ENCODE results near the gene AMOT. TPM values are rescaled to one million over a fixed set of nuclear protein-coding genes. Genes with fewer than 3 reads are reported as not detected.

The AMOT gene
- total and polyA plus RNA-seq, 10 of the 15 experiments (the other 5 are each of a cell fraction or from before 2014, with no cell fraction given), result 0.92 to 14.5 (median 2.9) TPM

DNA sequence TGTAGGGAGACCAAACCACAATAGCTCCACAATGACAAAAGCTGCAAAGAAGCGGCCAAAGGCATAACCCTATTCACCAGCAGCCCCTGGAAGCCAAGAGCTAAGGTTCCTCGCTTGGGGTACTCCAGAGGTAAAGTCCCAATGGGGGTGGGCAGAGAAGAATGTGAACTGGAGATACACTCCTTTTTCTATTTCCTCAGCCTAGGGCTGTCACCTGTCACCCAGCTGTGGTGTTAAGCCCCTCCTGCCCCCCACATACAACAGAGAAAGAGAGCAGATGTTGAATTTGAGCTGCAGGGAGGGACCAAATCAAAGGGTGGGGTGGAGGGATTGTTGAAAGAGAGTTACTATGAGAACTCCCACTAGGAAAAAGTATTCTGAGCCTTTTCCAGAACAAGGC, 26.1 kb downstream of the AMOT start:
- intact Hi-C loops (cut with micrococcal nuclease; ENCODE audit: unreplicated experiment) (no loop called here), in situ Hi-C loops (cut with MboI) (no loop called here)
- H3K4me2 ChIP-seq (ENCODE audit: control insufficient read depth, insufficient read depth), result no peak overlapping the region
- no TSS peak for BruUV-seq (replicated peaks)
- H3K79me2 ChIP-seq (ENCODE audit: control insufficient read depth, insufficient read depth, low read length), result no peaks in the 10 kb centered on the region
- FAIRE-seq (no peak), ATAC-seq (no peak), DNase-seq (ENCODE audit: low read depth, low spot score) (no peak)
- ChIA-PET SMC1A (ENCODE audit: uncharacterized antibody, unreplicated experiment) (no interaction called here), POLR2A (no interaction called here), RAD21 (ENCODE audit: unreplicated experiment) (interaction anchor here (0.7 kb wide), 2 partner anchors 9 to 1077 kb away, joined by 3 to 4 read pairs; no protein-coding TSS in a partner anchor), CTCF (no interaction called here)
- H3K9me3 ChIP-seq (replicated peaks; ENCODE audit: control insufficient read depth, insufficient read depth, low read length), result no peaks in the 10 kb centered on the region
- no peaks in the 10 kb centered on the region; a peak in 1 of 4 replicates for H3K36me3 ChIP-seq (ENCODE audit: control insufficient read depth in 2 of 2, insufficient read depth in 2 of 2, low read length in 1 of 2)
- H4K20me1 ChIP-seq (ENCODE audit: control insufficient read depth, insufficient read depth), result no peaks in the 10 kb centered on the region
- no peaks in the 10 kb centered on the region for H3K27me3 ChIP-seq (replicated peaks in 1 of 2; ENCODE audit: control insufficient read depth in 2 of 2, insufficient read depth in 2 of 2, low read length in 1 of 2)
- H2AFZ ChIP-seq (ENCODE audit: control insufficient read depth, low read depth, low read length), result no peak overlapping the region
- no peak overlapping the region for H3K9ac ChIP-seq (ENCODE audit: control insufficient read depth, insufficient read depth, low read length)
- H3K27ac ChIP-seq (ENCODE audit: control insufficient read depth, insufficient read depth), result no peak overlapping the region
- 26% methylated on average over 2 of the region's 2 CpGs for WGBS (ENCODE audit: insufficient coverage, insufficient replicate concordance, low lambda C conversion rate, missing lambda C conversion rate)
- no peaks in the 10 kb centered on the region for H3K4me1 ChIP-seq (ENCODE audit: control insufficient read depth, insufficient read depth, low read length)
- H3K4me3 ChIP-seq, result no peak overlapping the region
- TF ChIP-seq SMARCA5 (IDR thresholded peaks at IDR 0.05), result no peak
- TF ChIP-seq IRF4 (IDR thresholded peaks at IDR 0.05; ENCODE audit: low read depth, low read length), result no peak
- no peak for TF ChIP-seq RB1 (IDR thresholded peaks at IDR 0.05; ENCODE audit: borderline replicate concordance)
- TF ChIP-seq, protein P1, sequence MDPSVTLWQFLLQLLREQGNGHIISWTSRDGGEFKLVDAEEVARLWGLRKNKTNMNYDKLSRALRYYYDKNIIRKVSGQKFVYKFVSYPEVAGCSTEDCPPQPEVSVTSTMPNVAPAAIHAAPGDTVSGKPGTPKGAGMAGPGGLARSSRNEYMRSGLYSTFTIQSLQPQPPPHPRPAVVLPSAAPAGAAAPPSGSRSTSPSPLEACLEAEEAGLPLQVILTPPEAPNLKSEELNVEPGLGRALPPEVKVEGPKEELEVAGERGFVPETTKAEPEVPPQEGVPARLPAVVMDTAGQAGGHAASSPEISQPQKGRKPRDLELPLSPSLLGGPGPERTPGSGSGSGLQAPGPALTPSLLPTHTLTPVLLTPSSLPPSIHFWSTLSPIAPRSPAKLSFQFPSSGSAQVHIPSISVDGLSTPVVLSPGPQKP (IDR thresholded peaks at IDR 0.05; ENCODE audit: low read depth, low read length), result no peak
- TF ChIP-seq CBFB (IDR thresholded peaks at IDR 0.05; ENCODE audit: low read depth), result no peak
- no peak for TF ChIP-seq NBN (IDR thresholded peaks at IDR 0.05)
- TF ChIP-seq, protein P2, sequence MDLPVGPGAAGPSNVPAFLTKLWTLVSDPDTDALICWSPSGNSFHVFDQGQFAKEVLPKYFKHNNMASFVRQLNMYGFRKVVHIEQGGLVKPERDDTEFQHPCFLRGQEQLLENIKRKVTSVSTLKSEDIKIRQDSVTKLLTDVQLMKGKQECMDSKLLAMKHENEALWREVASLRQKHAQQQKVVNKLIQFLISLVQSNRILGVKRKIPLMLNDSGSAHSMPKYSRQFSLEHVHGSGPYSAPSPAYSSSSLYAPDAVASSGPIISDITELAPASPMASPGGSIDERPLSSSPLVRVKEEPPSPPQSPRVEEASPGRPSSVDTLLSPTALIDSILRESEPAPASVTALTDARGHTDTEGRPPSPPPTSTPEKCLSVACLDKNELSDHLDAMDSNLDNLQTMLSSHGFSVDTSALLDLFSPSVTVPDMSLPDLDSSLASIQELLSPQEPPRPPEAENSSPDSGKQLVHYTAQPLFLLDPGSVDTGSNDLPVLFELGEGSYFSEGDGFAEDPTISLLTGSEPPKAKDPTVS (IDR thresholded peaks at IDR 0.05; ENCODE audit: low read depth, low read length), result no peak
- TF ChIP-seq MYB (IDR thresholded peaks at IDR 0.05; ENCODE audit: borderline replicate concordance, low read depth, low read length), result no peak
- TF ChIP-seq RELA (IDR thresholded peaks at IDR 0.05; ENCODE audit: borderline replicate concordance, partially characterized antibody), result no peak
- no peak for TF ChIP-seq HCFC1 (IDR thresholded peaks at IDR 0.05; ENCODE audit: low read length)
- TF ChIP-seq CBX5 (IDR thresholded peaks at IDR 0.05; ENCODE audit: low read depth), result no peak
- no peak for TF ChIP-seq RCOR1 (conservative IDR thresholded peaks at IDR 0.05; ENCODE audit: low read depth, low read length)
- TF ChIP-seq TCF7 (IDR thresholded peaks at IDR 0.05; ENCODE audit: borderline replicate concordance), result no peak
- TF ChIP-seq MEF2A (IDR thresholded peaks at IDR 0.05; ENCODE audit: insufficient read depth, low read depth, low read length), result no peak
- TF ChIP-seq NRF1 (conservative IDR thresholded peaks at IDR 0.05; ENCODE audit: low read depth, low read length), result no peak
- TF ChIP-seq ZNF24 (IDR thresholded peaks at IDR 0.05), result no peak
- no peak for TF ChIP-seq IKZF1 (conservative IDR thresholded peaks at IDR 0.05)
- TF ChIP-seq, protein P3, sequence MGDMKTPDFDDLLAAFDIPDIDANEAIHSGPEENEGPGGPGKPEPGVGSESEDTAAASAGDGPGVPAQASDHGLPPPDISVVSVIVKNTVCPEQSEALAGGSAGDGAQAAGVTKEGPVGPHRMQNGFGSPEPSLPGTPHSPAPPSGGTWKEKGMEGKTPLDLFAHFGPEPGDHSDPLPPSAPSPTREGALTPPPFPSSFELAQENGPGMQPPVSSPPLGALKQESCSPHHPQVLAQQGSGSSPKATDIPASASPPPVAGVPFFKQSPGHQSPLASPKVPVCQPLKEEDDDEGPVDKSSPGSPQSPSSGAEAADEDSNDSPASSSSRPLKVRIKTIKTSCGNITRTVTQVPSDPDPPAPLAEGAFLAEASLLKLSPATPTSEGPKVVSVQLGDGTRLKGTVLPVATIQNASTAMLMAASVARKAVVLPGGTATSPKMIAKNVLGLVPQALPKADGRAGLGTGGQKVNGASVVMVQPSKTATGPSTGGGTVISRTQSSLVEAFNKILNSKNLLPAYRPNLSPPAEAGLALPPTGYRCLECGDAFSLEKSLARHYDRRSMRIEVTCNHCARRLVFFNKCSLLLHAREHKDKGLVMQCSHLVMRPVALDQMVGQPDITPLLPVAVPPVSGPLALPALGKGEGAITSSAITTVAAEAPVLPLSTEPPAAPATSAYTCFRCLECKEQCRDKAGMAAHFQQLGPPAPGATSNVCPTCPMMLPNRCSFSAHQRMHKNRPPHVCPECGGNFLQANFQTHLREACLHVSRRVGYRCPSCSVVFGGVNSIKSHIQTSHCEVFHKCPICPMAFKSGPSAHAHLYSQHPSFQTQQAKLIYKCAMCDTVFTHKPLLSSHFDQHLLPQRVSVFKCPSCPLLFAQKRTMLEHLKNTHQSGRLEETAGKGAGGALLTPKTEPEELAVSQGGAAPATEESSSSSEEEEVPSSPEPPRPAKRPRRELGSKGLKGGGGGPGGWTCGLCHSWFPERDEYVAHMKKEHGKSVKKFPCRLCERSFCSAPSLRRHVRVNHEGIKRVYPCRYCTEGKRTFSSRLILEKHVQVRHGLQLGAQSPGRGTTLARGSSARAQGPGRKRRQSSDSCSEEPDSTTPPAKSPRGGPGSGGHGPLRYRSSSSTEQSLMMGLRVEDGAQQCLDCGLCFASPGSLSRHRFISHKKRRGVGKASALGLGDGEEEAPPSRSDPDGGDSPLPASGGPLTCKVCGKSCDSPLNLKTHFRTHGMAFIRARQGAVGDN (IDR thresholded peaks at IDR 0.05), result no peak
- TF ChIP-seq, protein P4, sequence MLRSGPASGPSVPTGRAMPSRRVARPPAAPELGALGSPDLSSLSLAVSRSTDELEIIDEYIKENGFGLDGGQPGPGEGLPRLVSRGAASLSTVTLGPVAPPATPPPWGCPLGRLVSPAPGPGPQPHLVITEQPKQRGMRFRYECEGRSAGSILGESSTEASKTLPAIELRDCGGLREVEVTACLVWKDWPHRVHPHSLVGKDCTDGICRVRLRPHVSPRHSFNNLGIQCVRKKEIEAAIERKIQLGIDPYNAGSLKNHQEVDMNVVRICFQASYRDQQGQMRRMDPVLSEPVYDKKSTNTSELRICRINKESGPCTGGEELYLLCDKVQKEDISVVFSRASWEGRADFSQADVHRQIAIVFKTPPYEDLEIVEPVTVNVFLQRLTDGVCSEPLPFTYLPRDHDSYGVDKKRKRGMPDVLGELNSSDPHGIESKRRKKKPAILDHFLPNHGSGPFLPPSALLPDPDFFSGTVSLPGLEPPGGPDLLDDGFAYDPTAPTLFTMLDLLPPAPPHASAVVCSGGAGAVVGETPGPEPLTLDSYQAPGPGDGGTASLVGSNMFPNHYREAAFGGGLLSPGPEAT (IDR thresholded peaks at IDR 0.05; ENCODE audit: low read depth), result no peak
